Measurements from ENCODE around the gene RTP3. TPM values are rescaled to one million over a fixed set of nuclear protein-coding genes. Genes with fewer than 3 reads are reported as not detected.

RTP3 gene
- total and polyA plus RNA-seq, 2 of the 4 experiments (the other 2 are of a cell fraction), result 0.18 to 0.26 TPM

DNA sequence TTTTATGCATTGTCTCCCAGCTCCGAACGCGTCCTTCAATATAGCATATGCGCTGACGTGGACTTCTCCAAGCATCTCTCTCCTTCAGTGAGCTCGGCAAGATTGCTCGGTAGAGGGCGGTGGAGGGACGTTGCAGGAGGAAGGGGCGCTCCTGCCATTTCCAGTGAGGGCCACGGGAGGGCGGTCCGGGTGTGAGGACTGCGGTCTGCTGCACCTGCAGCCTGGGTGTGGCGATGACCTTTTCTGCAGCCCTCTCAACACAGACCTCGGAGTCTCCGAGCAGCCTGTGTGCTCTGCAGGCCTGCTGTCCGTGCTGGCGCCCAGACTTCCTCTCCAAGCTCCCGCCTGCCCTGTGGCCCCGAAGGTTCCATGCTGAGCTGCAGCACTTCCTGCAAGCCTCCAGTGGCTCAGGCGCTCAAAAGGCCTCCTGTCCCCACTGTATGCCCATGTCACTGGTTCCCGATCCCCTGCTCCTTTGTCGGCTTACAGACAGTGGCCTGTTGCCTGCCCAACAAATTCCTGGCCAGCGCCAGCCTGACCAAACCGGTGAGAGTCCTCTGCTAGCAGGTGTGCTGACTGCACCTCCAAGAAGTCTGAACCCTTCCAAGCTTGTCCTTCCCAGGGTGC is 8.9 kb upstream of the RTP3 start:
- Histone ChIP-seq H2BK20ac (ENCODE audit: low read depth, low read length) (peak overlapping the region; percentile 100), H4K5ac (ENCODE audit: low read depth, low read length) (peak overlapping the region; percentile 89), H4K8ac (ENCODE audit: low read depth in 2 of 2, low read length in 2 of 2) (peak overlapping the region; percentile 96 to 98), H2AK5ac (ENCODE audit: low read depth, low read length) (peak overlapping the region; percentile 89), H3K27ac (ENCODE audit: insufficient read depth, low read length) (peak overlapping the region; percentile 74), H2BK5ac (ENCODE audit: low read depth, low read length, poor library complexity, severe bottlenecking) (peak overlapping the region; percentile 99), H2BK120ac (ENCODE audit: low read depth, low read length) (peak overlapping the region; percentile 100), H3K27me3 (ENCODE audit: control insufficient read depth, insufficient read depth, low read length) (no peaks in the 10 kb centered on the region), H3K4ac (ENCODE audit: low read depth, low read length) (peak overlapping the region; percentile 99), H3K9me1 (ENCODE audit: insufficient read depth, low read length) (peaks cover 9% of the 10 kb centered on the region), H4K20me1 (ENCODE audit: insufficient read depth, low read length) (no peaks in the 10 kb centered on the region), H3K4me2 (ENCODE audit: low read depth, low read length) (no peak overlapping the region), H3K23ac (ENCODE audit: low read depth, low read length) (peak overlapping the region; percentile 99), H3K9ac (ENCODE audit: low read depth, low read length) (peak overlapping the region; percentile 50; the same call in 1 of the 2 replicates), H2AFZ (replicated peaks; ENCODE audit: low read length, poor library complexity) (peak overlapping the region; percentile 55), H3K18ac (ENCODE audit: low read depth, low read length) (peak overlapping the region; percentile 74), H2BK15ac (ENCODE audit: low read depth, low read length) (peak overlapping the region; percentile 90; the same call in 2 of the 3 replicates), H3K36me3 (ENCODE audit: control insufficient read depth, insufficient read depth, low read length) (no peaks in the 10 kb centered on the region), H3K4me3 (ENCODE audit: insufficient read depth, low read depth, low read length) (no peak overlapping the region), H3K56ac (ENCODE audit: extremely low read depth, insufficient read depth, low read length) (peak overlapping the region; percentile 80; the same call in 1 of the 2 replicates), H2AK9ac (replicated peaks; ENCODE audit: low read depth, low read length, poor library complexity) (peak overlapping the region; percentile 91), H3K4me1 (ENCODE audit: control insufficient read depth, insufficient read depth, low read length) (peaks cover 15% of the 10 kb centered on the region), H4K91ac (ENCODE audit: insufficient read depth, low read depth, low read length) (peak overlapping the region; percentile 99), H3K79me1 (ENCODE audit: low read depth in 1 of 2, low read length in 2 of 2) (no peaks in the 10 kb centered on the region), H3K14ac (replicated peaks; ENCODE audit: low read depth, low read length) (peak overlapping the region; percentile 98), H3K9me3 (ENCODE audit: control insufficient read depth, insufficient read depth, low read length) (no peaks in the 10 kb centered on the region)
- ChIA-PET POLR2A (ENCODE audit: unreplicated experiment) (interaction anchor here (0.5 kb wide), 1 partner anchor 140 kb away, joined by 13 read pairs; no protein-coding TSS in a partner anchor), CTCF (interaction anchor here (0.5 to 3.3 kb wide), 43 partner anchors 10 to 905 kb away, joined by 3 to 49 read pairs (median 3); no protein-coding TSS in a partner anchor)
- peak; percentile 92 for ATAC-seq (ENCODE audit: low read depth)
- dilution Hi-C loops (cut with HindIII; ENCODE audit: low sequenced_read_pairs, unreplicated experiment) (no loop called here), intact Hi-C loops (cut with micrococcal nuclease) (loop anchor here (1.0 to 5.0 kb wide), 4 partner anchors 69 to 418 kb away; no protein-coding TSS in a partner anchor), in situ Hi-C loops (cut with MboI; ENCODE audit: low sequenced_read_pairs) (loop anchor here (5.0 to 25.0 kb wide), 2 partner anchors 143 to 398 kb away; partner anchors contain the start of gene PTH1R)
- BruUV-seq (replicated peaks), result no TSS peak
- 13% methylated on average over 9 of the region's 26 CpGs; no CpG with 5 or more reads in 1 of the 2 experiments for WGBS, 2 experiments (ENCODE audit: extremely low coverage in 2 of 2, insufficient read length in 1 of 2)
- DNase-seq, result peak; percentile 87
- no peak; the same call in 1 of the 2 replicates for TF ChIP-seq CHD1 (IDR thresholded peaks at IDR 0.05; ENCODE audit: low read depth, low read length)
- no peak for TF ChIP-seq NFE2L2 (IDR thresholded peaks at IDR 0.05; ENCODE audit: low read depth, low read length)
- no peak for TF ChIP-seq RFX5 (IDR thresholded peaks at IDR 0.05; ENCODE audit: low read depth, low read length)
- peak; percentile 100 for TF ChIP-seq RAD21 (IDR thresholded peaks at IDR 0.05; ENCODE audit: low read length)
- TF ChIP-seq SMC3 (IDR thresholded peaks at IDR 0.05; ENCODE audit: low read depth, low read length), result peak; percentile 99
- peak; percentile 93 for TF ChIP-seq RCOR1 (IDR thresholded peaks at IDR 0.05; ENCODE audit: insufficient replicate concordance, low read length)
- peak; percentile 63; the same call in 1 of the 2 replicates for TF ChIP-seq BHLHE40 (IDR thresholded peaks at IDR 0.05; ENCODE audit: low read depth, low read length)
- TF ChIP-seq MAZ (IDR thresholded peaks at IDR 0.05; ENCODE audit: borderline replicate concordance, low read depth, low read length), result peak; percentile 16; the same call in 1 of the 2 replicates
- TF ChIP-seq, protein P1, sequence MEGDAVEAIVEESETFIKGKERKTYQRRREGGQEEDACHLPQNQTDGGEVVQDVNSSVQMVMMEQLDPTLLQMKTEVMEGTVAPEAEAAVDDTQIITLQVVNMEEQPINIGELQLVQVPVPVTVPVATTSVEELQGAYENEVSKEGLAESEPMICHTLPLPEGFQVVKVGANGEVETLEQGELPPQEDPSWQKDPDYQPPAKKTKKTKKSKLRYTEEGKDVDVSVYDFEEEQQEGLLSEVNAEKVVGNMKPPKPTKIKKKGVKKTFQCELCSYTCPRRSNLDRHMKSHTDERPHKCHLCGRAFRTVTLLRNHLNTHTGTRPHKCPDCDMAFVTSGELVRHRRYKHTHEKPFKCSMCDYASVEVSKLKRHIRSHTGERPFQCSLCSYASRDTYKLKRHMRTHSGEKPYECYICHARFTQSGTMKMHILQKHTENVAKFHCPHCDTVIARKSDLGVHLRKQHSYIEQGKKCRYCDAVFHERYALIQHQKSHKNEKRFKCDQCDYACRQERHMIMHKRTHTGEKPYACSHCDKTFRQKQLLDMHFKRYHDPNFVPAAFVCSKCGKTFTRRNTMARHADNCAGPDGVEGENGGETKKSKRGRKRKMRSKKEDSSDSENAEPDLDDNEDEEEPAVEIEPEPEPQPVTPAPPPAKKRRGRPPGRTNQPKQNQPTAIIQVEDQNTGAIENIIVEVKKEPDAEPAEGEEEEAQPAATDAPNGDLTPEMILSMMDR (conservative IDR thresholded peaks at IDR 0.05; ENCODE audit: low read depth, low read length), result peak; percentile 100
- no peak for TF ChIP-seq FOS (IDR thresholded peaks at IDR 0.05; ENCODE audit: low read depth, low read length)
- TF ChIP-seq MAFK (IDR thresholded peaks at IDR 0.05; ENCODE audit: low read depth, low read length), result peak; percentile 48
- TF ChIP-seq, protein P2, sequence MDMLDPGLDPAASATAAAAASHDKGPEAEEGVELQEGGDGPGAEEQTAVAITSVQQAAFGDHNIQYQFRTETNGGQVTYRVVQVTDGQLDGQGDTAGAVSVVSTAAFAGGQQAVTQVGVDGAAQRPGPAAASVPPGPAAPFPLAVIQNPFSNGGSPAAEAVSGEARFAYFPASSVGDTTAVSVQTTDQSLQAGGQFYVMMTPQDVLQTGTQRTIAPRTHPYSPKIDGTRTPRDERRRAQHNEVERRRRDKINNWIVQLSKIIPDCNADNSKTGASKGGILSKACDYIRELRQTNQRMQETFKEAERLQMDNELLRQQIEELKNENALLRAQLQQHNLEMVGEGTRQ (IDR thresholded peaks at IDR 0.05; ENCODE audit: low read depth, low read length), result 0 out of 2 replicates have a peak, but pooled peaks have one; percentile 7

Data from IMR-90 (cell line).